IPS DF 19.7 (cell line): ENCODE results near the gene AFP.
"Not testable (repeated sequence)": the region's sequence is repeated elsewhere in the genome, so short reads cannot be mapped to it uniquely, and the experiment has no call there.

Experiments used
- DNase-seq: peaks from one replicate; pipeline ENCODE4 v3.0.0-alpha.2; 2013; ENCODE audit warnings: low read depth, low spot score

Gene AFP

DNA sequence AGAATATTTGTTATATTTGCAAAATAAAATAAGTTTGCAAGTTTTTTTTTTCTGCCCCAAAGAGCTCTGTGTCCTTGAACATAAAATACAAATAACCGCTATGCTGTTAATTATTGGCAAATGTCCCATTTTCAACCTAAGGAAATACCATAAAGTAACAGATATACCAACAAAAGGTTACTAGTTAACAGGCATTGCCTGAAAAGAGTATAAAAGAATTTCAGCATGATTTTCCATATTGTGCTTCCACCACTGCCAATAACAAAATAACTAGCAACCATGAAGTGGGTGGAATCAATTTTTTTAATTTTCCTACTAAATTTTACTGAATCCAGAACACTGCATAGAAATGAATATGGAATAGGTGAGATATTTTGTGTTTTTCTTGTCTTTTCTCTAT is at the start of gene AFP:
AFP (plus strand) TSS at position 238 of the 400 bp plus-strand sequence; CDS start at position 280, 42 bp downstream.
- no peak for DNase-seq

GRCh38 chr4:73387552-73387951 is 48.5 kb upstream of the AFP start:
- no peak for DNase-seq

GRCh38 chr4:73388887-73389286 is 47.1 kb upstream of the AFP start:
- DNase-seq, result no peak

- not testable (repeated sequence) for DNase-seq
Observed at GRCh38 chr4:73389663-73390062, 46.4 kb upstream of the AFP start.

DNA sequence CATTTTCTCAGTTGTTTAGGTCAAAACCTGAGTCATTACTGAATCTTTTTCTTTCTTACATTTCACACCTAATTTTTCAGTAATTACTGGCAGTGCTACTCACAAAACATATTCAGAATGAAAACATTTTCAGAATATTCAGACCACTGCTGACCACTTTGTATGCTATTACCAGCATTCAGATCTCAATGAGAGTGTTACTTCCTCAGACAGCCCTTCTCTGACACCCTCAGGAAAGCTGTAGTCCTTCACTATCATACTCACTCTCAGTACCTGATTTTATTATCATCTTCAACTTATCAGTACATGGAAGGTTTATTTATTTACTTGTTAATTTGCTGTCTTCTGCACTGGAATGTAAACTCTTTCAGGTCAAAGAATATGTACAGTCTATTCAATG is 44.2 kb upstream of the AFP start:
- no peak for DNase-seq

GRCh38 chr4:73392936-73393335 is 43.1 kb upstream of the AFP start:
- DNase-seq, result no peak

GRCh38 chr4:73396304-73396703 is 39.7 kb upstream of the AFP start:
- DNase-seq, result no peak

- no peak for DNase-seq
Observed at GRCh38 chr4:73396993-73397972, 38.7 kb upstream of the AFP start.

DNA sequence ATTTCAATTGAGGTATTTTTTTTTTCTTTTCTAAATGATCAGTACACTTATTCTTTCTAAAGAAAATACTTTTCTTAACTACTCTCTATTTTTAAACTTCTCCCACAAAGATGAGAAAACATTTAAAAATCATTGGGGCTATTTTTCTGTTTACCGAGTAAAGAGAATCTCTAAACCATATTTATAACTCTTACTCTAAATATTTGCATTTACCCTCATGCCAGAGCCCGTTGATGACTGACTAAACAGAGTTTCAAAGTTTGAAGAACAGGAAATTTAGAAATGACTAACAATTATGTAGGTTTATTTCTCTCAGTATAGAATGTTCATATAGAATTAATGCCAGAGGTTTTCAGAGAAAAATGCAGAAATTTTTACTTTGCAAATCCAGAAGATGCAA is 34.6 kb upstream of the AFP start:
- DNase-seq, result no peak

DNA sequence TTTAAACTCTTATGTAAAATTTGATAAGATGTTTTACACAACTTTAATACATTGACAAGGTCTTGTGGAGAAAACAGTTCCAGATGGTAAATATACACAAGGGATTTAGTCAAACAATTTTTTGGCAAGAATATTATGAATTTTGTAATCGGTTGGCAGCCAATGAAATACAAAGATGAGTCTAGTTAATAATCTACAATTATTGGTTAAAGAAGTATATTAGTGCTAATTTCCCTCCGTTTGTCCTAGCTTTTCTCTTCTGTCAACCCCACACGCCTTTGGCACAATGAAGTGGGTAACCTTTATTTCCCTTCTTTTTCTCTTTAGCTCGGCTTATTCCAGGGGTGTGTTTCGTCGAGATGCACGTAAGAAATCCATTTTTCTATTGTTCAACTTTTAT is 32.0 kb upstream of the AFP start, which contains the start of gene ALB:
ALB (plus strand) TSS at position 246 of the 400 bp plus-strand sequence; CDS start at position 287, 41 bp downstream.
- no peak for DNase-seq

DNA sequence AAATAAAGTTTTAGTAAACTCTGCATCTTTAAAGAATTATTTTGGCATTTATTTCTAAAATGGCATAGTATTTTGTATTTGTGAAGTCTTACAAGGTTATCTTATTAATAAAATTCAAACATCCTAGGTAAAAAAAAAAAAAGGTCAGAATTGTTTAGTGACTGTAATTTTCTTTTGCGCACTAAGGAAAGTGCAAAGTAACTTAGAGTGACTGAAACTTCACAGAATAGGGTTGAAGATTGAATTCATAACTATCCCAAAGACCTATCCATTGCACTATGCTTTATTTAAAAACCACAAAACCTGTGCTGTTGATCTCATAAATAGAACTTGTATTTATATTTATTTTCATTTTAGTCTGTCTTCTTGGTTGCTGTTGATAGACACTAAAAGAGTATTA is 31.6 kb upstream of the AFP start:
- no peak for DNase-seq

DNA sequence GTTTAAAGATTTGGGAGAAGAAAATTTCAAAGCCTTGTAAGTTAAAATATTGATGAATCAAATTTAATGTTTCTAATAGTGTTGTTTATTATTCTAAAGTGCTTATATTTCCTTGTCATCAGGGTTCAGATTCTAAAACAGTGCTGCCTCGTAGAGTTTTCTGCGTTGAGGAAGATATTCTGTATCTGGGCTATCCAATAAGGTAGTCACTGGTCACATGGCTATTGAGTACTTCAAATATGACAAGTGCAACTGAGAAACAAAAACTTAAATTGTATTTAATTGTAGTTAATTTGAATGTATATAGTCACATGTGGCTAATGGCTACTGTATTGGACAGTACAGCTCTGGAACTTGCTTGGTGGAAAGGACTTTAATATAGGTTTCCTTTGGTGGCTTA is 30.9 kb upstream of the AFP start:
- DNase-seq, result no peak

DNA sequence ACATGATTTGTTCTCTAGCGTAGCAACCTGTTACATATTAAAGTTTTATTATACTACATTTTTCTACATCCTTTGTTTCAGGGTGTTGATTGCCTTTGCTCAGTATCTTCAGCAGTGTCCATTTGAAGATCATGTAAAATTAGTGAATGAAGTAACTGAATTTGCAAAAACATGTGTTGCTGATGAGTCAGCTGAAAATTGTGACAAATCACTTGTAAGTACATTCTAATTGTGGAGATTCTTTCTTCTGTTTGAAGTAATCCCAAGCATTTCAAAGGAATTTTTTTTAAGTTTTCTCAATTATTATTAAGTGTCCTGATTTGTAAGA is 29.5 kb upstream of the AFP start:
- DNase-seq, result no peak

GRCh38 chr4:73407227-73407673 is 28.8 kb upstream of the AFP start:
- DNase-seq, result no peak

DNA sequence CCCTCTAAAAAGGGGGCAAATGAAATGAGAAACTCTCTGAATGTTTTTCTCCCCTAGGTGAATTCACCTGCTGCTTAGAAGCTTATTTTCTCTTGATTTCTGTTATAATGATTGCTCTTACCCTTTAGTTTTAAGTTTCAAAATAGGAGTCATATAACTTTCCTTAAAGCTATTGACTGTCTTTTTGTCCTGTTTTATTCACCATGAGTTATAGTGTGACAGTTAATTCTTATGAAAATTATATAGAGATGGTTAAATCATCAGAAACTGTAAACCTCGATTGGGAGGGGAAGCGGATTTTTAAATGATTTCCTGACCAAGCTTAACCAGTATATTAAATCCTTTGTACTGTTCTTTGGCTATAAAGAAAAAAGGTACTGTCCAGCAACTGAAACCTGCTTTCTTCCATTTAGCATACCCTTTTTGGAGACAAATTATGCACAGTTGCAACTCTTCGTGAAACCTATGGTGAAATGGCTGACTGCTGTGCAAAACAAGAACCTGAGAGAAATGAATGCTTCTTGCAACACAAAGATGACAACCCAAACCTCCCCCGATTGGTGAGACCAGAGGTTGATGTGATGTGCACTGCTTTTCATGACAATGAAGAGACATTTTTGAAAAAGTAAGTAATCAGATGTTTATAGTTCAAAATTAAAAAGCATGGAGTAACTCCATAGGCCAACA is 27.7 kb upstream of the AFP start:
- no peak for DNase-seq

DNA sequence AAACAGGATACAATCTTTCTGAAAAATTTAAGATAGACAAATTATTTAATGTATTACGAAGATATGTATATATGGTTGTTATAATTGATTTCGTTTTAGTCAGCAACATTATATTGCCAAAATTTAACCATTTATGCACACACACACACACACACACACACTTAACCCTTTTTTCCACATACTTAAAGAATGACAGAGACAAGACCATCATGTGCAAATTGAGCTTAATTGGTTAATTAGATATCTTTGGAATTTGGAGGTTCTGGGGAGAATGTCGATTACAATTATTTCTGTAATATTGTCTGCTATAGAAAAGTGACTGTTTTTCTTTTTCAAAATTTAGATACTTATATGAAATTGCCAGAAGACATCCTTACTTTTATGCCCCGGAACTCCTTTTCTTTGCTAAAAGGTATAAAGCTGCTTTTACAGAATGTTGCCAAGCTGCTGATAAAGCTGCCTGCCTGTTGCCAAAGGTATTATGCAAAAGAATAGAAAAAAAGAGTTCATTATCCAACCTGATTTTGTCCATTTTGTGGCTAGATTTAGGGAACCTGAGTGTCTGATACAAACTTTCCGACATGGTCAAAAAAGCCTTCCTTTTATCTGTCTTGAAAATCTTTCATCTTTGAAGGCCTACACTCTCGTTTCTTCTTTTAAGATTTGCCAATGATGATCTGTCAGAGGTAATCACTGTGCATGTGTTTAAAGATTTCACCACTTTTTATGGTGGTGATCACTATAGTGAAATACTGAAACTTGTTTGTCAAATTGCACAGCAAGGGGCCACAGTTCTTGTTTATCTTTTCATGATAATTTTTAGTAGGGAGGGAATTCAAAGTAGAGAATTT is 26.8 kb upstream of the AFP start:
- DNase-seq, result no peak

DNA sequence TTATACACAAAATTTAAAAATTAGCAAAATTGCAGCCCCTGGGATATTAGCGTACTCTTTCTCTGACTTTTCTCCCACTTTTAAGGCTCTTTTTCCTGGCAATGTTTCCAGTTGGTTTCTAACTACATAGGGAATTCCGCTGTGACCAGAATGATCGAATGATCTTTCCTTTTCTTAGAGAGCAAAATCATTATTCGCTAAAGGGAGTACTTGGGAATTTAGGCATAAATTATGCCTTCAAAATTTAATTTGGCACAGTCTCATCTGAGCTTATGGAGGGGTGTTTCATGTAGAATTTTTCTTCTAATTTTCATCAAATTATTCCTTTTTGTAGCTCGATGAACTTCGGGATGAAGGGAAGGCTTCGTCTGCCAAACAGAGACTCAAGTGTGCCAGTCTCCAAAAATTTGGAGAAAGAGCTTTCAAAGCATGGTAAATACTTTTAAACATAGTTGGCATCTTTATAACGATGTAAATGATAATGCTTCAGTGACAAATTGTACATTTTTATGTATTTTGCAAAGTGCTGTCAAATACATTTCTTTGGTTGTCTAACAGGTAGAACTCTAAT is 26.0 kb upstream of the AFP start:
- DNase-seq, result no peak

- no peak for DNase-seq
Observed at GRCh38 chr4:73410916-73411730, 24.9 kb upstream of the AFP start.

DNA sequence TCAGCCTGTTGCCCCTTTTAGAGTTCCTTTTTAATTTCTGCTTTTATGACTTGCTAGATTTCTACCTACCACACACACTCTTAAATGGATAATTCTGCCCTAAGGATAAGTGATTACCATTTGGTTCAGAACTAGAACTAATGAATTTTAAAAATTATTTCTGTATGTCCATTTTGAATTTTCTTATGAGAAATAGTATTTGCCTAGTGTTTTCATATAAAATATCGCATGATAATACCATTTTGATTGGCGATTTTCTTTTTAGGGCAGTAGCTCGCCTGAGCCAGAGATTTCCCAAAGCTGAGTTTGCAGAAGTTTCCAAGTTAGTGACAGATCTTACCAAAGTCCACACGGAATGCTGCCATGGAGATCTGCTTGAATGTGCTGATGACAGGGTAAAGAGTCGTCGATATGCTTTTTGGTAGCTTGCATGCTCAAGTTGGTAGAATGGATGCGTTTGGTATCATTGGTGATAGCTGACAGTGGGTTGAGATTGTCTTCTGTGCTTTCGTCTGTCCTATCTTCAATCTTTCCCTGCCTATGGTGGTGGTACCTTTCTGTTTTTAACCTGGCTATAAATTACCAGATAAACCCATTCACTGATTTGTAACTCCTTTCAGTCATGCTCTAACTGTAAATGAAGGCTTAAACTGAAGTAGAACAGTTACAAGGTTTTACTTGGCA is 24.1 kb upstream of the AFP start:
- DNase-seq, result no peak

- no peak for DNase-seq
Observed at GRCh38 chr4:73413294-73413755, 22.7 kb upstream of the AFP start.
